HepG2 (cell line): Measurements from ENCODE around the gene PSMC1. TPM values are rescaled to one million over a fixed set of nuclear protein-coding genes. Genes with fewer than 3 reads are reported as not detected.

Source experiments
- AKNA ChIP-seq: sonication (generic); formaldehyde crosslinking; IDR thresholded peaks from 2 replicates; pipeline ENCODE4 v1.4.0; 2020; ENCODE audit warnings: missing genetic modification reagents, borderline replicate concordance
- CHCHD3 ChIP-seq: sonication (generic); formaldehyde crosslinking; IDR thresholded peaks from 2 replicates; pipeline ENCODE4 v1.8.0; 2022; ENCODE audit warnings: mild to moderate bottlenecking, missing genetic modification reagents, moderate library complexity
- ISX ChIP-seq: sonication (generic); formaldehyde crosslinking; conservative IDR thresholded peaks from 2 replicates; pipeline ENCODE4 v1.5.0; 2020; ENCODE audit warnings: missing genetic modification reagents
- MAF1 ChIP-seq: sonication (generic); formaldehyde crosslinking; IDR thresholded peaks from 2 replicates; pipeline ENCODE4 v1.5.0; 2020; ENCODE audit warnings: missing genetic modification reagents, borderline replicate concordance
- NFIB ChIP-seq: sonication (generic); formaldehyde crosslinking; IDR thresholded peaks from 2 replicates; pipeline ENCODE4 v1.9.0; 2021; ENCODE audit warnings: missing genetic modification reagents, mild to moderate bottlenecking, borderline replicate concordance
- PAXIP1 ChIP-seq: sonication (generic); formaldehyde crosslinking; conservative IDR thresholded peaks from 2 replicates; pipeline ENCODE4 v1.4.0; 2020; ENCODE audit warnings: mild to moderate bottlenecking, missing genetic modification reagents, moderate library complexity
- RAD51 ChIP-seq: fragments of 450-650 bp; IDR thresholded peaks from 2 replicates; pipeline ENCODE4 v1.6.1; 2016; ENCODE audit warnings: borderline replicate concordance
- SP1 ChIP-seq, 2 experiments: fragments of 450-650 bp in 1 of 2; sonication (generic) in 1 of 2; formaldehyde crosslinking in 1 of 2; IDR thresholded peaks; 2 replicates each; pipeline versions ENCODE4 v1.4.0 to v1.6.1; 2016 to 2020; ENCODE audit warnings: missing genetic modification reagents in 1 of 2
- TGIF2 ChIP-seq: IDR thresholded peaks from 2 replicates; pipeline ENCODE4 v1.6.1; 2016; ENCODE audit warnings: control low read depth, missing compliant biosample characterization
- THAP9 ChIP-seq: sonication (generic); formaldehyde crosslinking; IDR thresholded peaks from 2 replicates; pipeline ENCODE4; 2020; ENCODE audit warnings: missing genetic modification reagents, mild to moderate bottlenecking, borderline replicate concordance
- YEATS4 ChIP-seq: sonication (generic); formaldehyde crosslinking; IDR thresholded peaks from 2 replicates; pipeline ENCODE4 v1.4.0; 2020; ENCODE audit warnings: missing genetic modification reagents, borderline replicate concordance
- ZIK1 ChIP-seq: sonication (generic); formaldehyde crosslinking; IDR thresholded peaks from 2 replicates; pipeline ENCODE4 v1.5.0; 2020; ENCODE audit warnings: mild to moderate bottlenecking, low read depth, missing genetic modification reagents, borderline replicate concordance
- ZNF382 ChIP-seq: sonication (generic); formaldehyde crosslinking; IDR thresholded peaks from 2 replicates; pipeline ENCODE4 v1.5.0; 2020; ENCODE audit warnings: missing genetic modification reagents, mild to moderate bottlenecking, borderline replicate concordance
- ZNF543 ChIP-seq: sonication (generic); formaldehyde crosslinking; IDR thresholded peaks from 2 replicates; pipeline ENCODE4 v1.4.0; 2020; ENCODE audit warnings: mild to moderate bottlenecking, missing genetic modification reagents
- ZNF547 ChIP-seq: sonication (generic); formaldehyde crosslinking; IDR thresholded peaks from 2 replicates; pipeline ENCODE4 v1.5.1; 2020; ENCODE audit warnings: mild to moderate bottlenecking, missing genetic modification reagents
- ZNF776 ChIP-seq: sonication (generic); formaldehyde crosslinking; IDR thresholded peaks from 2 replicates; pipeline ENCODE4 v1.4.0; 2020; ENCODE audit warnings: mild to moderate bottlenecking, missing genetic modification reagents
- polyA plus RNA-seq, 8 experiments: library from polyadenylated mRNA; depleted of rRNA in 3 of 8; stranded (reverse) in 7 of 8; unstranded in 1 of 8; fragments of >200 nt; fragmentation: Illumina TruSeq in 4 of 8; extraction: Trizol in 4 of 8; gene quantifications; 2 replicates each; pipeline versions ENCODE4 v1.2.1 to v1.2.3, GENCODE V29; 2011 to 2016; ENCODE audit warnings: low read depth in 4 of 8, missing spikeins in 1 of 8, mixed read lengths in 1 of 8; ENCODE audit not compliant: insufficient read depth in 1 of 8
- total RNA-seq, 5 experiments: library from RNA; depleted of rRNA; stranded (reverse); fragments of >200 nt; fragmentation: Illumina TruSeq; extraction: Trizol; gene quantifications; 2 replicates each; pipeline ENCODE4 v1.2.3, GENCODE V29; 2016; ENCODE audit warnings: low read depth in 1 of 5
- TF ChIP-seq, protein P1 (sequence below): IDR thresholded peaks from 2 replicates; pipeline ENCODE4 v1.6.1; 2016

The PSMC1 gene
- total and polyA plus RNA-seq, 2 of the 13 experiments (the other 11 are each of a cell fraction or from before 2014, with no cell fraction given), result 48.6 to 167 TPM

DNA sequence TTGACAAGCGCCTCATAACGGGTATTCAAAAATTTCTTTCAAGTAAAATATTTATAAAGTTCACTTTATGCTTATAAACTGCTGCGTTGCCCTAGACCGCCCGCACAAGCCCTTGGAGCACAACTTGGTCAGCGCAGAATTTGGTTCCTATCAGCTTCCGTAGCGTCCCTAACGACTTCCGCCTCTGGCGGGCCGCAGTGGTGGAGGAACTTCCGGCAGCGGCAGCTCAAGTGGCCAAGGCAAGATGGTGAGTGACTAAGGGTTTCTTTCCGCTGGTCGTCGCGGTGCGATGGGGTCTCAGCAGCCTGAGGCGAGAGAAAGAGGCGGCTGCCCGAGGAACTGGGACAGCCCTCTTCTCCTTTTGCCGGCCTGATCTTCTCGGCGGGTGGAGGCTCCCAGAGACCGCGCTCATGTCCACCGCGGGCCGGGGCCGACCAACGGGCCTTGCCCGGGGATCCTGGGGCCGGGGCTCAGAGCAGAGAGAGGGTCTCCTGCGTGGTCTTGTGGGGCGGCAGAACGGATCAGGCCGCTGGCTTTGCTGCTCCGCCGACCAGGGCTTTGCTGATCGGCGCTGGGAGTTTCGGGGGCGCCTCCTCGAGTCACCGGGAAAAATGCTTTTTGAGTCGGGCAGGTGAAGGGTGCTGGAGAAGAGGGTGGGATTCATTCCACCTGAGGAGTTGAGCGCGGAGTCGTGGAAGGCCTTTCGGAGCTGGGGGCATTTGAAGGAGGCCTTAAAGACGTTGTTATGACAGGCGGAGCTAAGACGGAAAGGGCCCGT is at the start of gene PSMC1 (continued):
- TF ChIP-seq PAXIP1 (CRISPR knock-in tag) (no peak), ISX (no peak), ZNF543 (CRISPR knock-in tag) (no peak), ZNF382 (no peak), ZNF776 (no peak), NFIB (CRISPR knock-in tag) (no peak), AKNA (CRISPR knock-in tag) (no peak), ZIK1 (CRISPR knock-in tag) (no peak), THAP9 (CRISPR knock-in tag) (peak; percentile 90), SP1 (IDR thresholded peaks at IDR 0.05) (no peak), SP1 (CRISPR knock-in tag; IDR thresholded peaks at IDR 0.05) (no peak), TGIF2 (CRISPR knock-in tag) (peak; percentile 69; the same call in 1 of the 2 replicates), MAF1 (no peak), ZNF547 (CRISPR knock-in tag) (peak; percentile 84), CHCHD3 (CRISPR knock-in tag) (0 out of 2 replicates have a peak, but pooled peaks have one; percentile 62), YEATS4 (CRISPR knock-in tag) (peak; percentile 51; the same call in 1 of the 2 replicates), RAD51 (no peak)
- TF ChIP-seq, protein P1, sequence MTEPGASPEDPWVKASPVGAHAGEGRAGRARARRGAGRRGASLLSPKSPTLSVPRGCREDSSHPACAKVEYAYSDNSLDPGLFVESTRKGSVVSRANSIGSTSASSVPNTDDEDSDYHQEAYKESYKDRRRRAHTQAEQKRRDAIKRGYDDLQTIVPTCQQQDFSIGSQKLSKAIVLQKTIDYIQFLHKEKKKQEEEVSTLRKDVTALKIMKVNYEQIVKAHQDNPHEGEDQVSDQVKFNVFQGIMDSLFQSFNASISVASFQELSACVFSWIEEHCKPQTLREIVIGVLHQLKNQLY (CRISPR knock-in tag), result peak; percentile 41; the same call in 1 of the 2 replicates
